H1 (cell line): ENCODE measurements around the gene DKKL1.
"Not testable (repeated sequence)": the region's sequence is repeated elsewhere in the genome, so short reads cannot be mapped to it uniquely, and the experiment has no call there.

Experiments
- BRCA1 ChIP-seq: IDR thresholded peaks from 2 replicates; pipeline ENCODE4 v1.6.1; 2012; ENCODE audit warnings: low read depth, low read length, improper control_type of control experiment
- CTCF ChIP-seq, 3 experiments: IDR thresholded peaks; 1 replicate in 2 of 3; 2 replicates in 1 of 3; pipeline versions ENCODE4 v1.5.1 to v1.6.1; 2011; ENCODE audit warnings: low read length in 3 of 3, mild to moderate bottlenecking in 3 of 3, inconsistent platforms in 2 of 3, low read depth in 1 of 3, moderate library complexity in 1 of 3; ENCODE audit not compliant: insufficient read depth in 1 of 3; ENCODE audit errors: control extremely low read depth in 1 of 3
- EP300 ChIP-seq, 2 experiments: IDR thresholded peaks; 1 replicate in 1 of 2; 2 replicates in 1 of 2; pipeline ENCODE4 v1.6.1; 2011 to 2012; ENCODE audit warnings: low read depth in 2 of 2, low read length in 2 of 2, mild to moderate bottlenecking in 2 of 2, borderline replicate concordance in 1 of 2, inconsistent platforms in 1 of 2, moderate library complexity in 1 of 2
- EZH2 ChIP-seq: fragments of 200-600 bp; sonication (generic); IDR thresholded peaks from 2 replicates; pipeline ENCODE4 v1.7.1; 2012; ENCODE audit warnings: low read depth, mild to moderate bottlenecking, moderate library complexity, low read length, inconsistent platforms; ENCODE audit not compliant: severe bottlenecking
- HDAC6 ChIP-seq: IDR thresholded peaks from one replicate; pipeline ENCODE4 v1.7.1; 2012; ENCODE audit warnings: low read depth, mild to moderate bottlenecking, inconsistent platforms, low read length, moderate library complexity
- POLR2AphosphoS5 ChIP-seq: IDR thresholded peaks from 2 replicates; pipeline ENCODE4 v1.6.1; 2011; ENCODE audit warnings: low read depth, low read length
- RNF2 ChIP-seq: fragments of 200-900, 300-1000 bp; sonication (generic); IDR thresholded peaks from 2 replicates; pipeline ENCODE4 v1.7.1; 2016; ENCODE audit warnings: borderline replicate concordance, low read depth, mild to moderate bottlenecking, antibody characterized with exemption, low read length; ENCODE audit not compliant: poor library complexity, severe bottlenecking; ENCODE audit errors: missing control alignments
- TAF1 ChIP-seq: IDR thresholded peaks from 2 replicates; pipeline ENCODE4 v1.6.1; 2011; ENCODE audit warnings: mild to moderate bottlenecking, low read depth, low read length

GRCh38 chr19:49331187-49331586 is 32.5 kb upstream of the DKKL1 start:
- TF ChIP-seq EP300 (IDR thresholded peaks at IDR 0.05; ENCODE audit: borderline replicate concordance in 1 of 2, low read depth in 2 of 2, low read length in 2 of 2); BRCA1; EZH2; TAF1; CTCF (IDR thresholded peaks at IDR 0.05; ENCODE audit: control extremely low read depth in 1 of 3, insufficient read depth in 1 of 3, low read depth in 1 of 3, low read length in 3 of 3); HDAC6; POLR2AphosphoS5; RNF2: not testable (repeated sequence)
